H9 (cell line): Measurements from ENCODE around the gene GFM2. TPM values are rescaled to one million over a fixed set of nuclear protein-coding genes. Genes with fewer than 3 reads are reported as not detected.
A peak's percentile ranks its signal among the peaks of the same experiment; 100 is the strongest.

Experiments used
- DNase-seq: peaks from one replicate; pipeline ENCODE4 v3.0.0-alpha.2; 2017
- H2AFZ ChIP-seq: one replicate; pipeline ENCODE4 v1.6.1; 2013; ENCODE audit warnings: mild to moderate bottlenecking, low read length, control low read depth, moderate library complexity
- H2AK5ac ChIP-seq: 2 replicates; pipeline ENCODE4 v1.6.1; 2013; ENCODE audit warnings: low read length, control low read depth, mixed read lengths; ENCODE audit not compliant: insufficient read length
- H2BK120ac ChIP-seq: one replicate; pipeline ENCODE4 v1.6.1; 2013; ENCODE audit warnings: low read depth, mild to moderate bottlenecking, low read length, control low read depth, inconsistent platforms; ENCODE audit not compliant: poor library complexity, severe bottlenecking
- H2BK12ac ChIP-seq: 2 replicates; pipeline ENCODE4 v1.6.1; 2013; ENCODE audit warnings: low read length, control low read depth, mixed read lengths, low read depth; ENCODE audit not compliant: insufficient read length
- H2BK15ac ChIP-seq: 2 replicates; pipeline ENCODE4 v1.6.1; 2013; ENCODE audit warnings: low read depth, low read length, control low read depth
- H2BK20ac ChIP-seq: one replicate; pipeline ENCODE4 v1.6.1; 2013; ENCODE audit warnings: low read depth, mild to moderate bottlenecking, low read length, control low read depth, inconsistent platforms; ENCODE audit not compliant: poor library complexity, severe bottlenecking
- H2BK5ac ChIP-seq: 2 replicates; pipeline ENCODE4 v1.6.1; 2013; ENCODE audit warnings: low read length, control low read depth, mixed read lengths; ENCODE audit not compliant: insufficient read length
- H3K14ac ChIP-seq: 2 replicates; pipeline ENCODE4 v1.6.1; 2013; ENCODE audit warnings: low read length, control low read depth; ENCODE audit not compliant: insufficient read depth
- H3K18ac ChIP-seq: 2 replicates; pipeline ENCODE4 v1.6.1; 2013; ENCODE audit warnings: low read depth, mild to moderate bottlenecking, mixed read lengths, low read length, control low read depth; ENCODE audit not compliant: insufficient read length
- H3K23ac ChIP-seq: 2 replicates; pipeline ENCODE4 v1.6.1; 2013; ENCODE audit warnings: low read length, control low read depth, mixed read lengths, low read depth; ENCODE audit not compliant: insufficient read length
- H3K23me2 ChIP-seq: 2 replicates; pipeline ENCODE4 v1.6.1; 2013; ENCODE audit warnings: low read depth, mild to moderate bottlenecking, mixed read lengths, low read length, control low read depth; ENCODE audit not compliant: insufficient read length, poor library complexity, severe bottlenecking
- H3K27ac ChIP-seq: 2 replicates; pipeline ENCODE4 v1.5.1; 2013; ENCODE audit warnings: low read length, control low read depth, mixed read lengths, low read depth; ENCODE audit not compliant: insufficient read length
- H3K27me3 ChIP-seq: 2 replicates; pipeline ENCODE4 v1.6.1; 2013; ENCODE audit warnings: low read length, control low read depth, inconsistent platforms; ENCODE audit not compliant: insufficient read depth
- H3K4ac ChIP-seq: 2 replicates; pipeline ENCODE4 v1.6.1; 2013; ENCODE audit warnings: low read depth, mild to moderate bottlenecking, control low read depth, inconsistent platforms, low read length, moderate library complexity
- H3K4me1 ChIP-seq: 2 replicates; pipeline ENCODE4 v1.6.1; 2013; ENCODE audit warnings: low read length, control low read depth, inconsistent platforms; ENCODE audit not compliant: insufficient read depth
- H3K4me2 ChIP-seq: 2 replicates; pipeline ENCODE4 v1.6.1; 2013; ENCODE audit warnings: low read length, control low read depth, mixed read lengths; ENCODE audit not compliant: insufficient read length, insufficient read depth
- H3K56ac ChIP-seq: 2 replicates; pipeline ENCODE4 v1.6.1; 2013; ENCODE audit warnings: low read depth, mild to moderate bottlenecking, mixed read lengths, low read length, control low read depth; ENCODE audit not compliant: insufficient read length
- H3K79me1 ChIP-seq: 2 replicates; pipeline ENCODE4 v1.6.1; 2013; ENCODE audit warnings: low read depth, mild to moderate bottlenecking, moderate library complexity, low read length, control low read depth, inconsistent platforms; ENCODE audit not compliant: insufficient read depth, poor library complexity, severe bottlenecking
- H3K79me2 ChIP-seq: 2 replicates; pipeline ENCODE4 v1.6.1; 2013; ENCODE audit warnings: low read length, control low read depth, inconsistent platforms; ENCODE audit not compliant: insufficient read depth
- H3K9ac ChIP-seq: 2 replicates; pipeline ENCODE4 v1.6.1; 2013; ENCODE audit warnings: low read length, control low read depth, mixed read lengths; ENCODE audit not compliant: insufficient read length; ENCODE audit errors: extremely low read depth
- H3K9me3 ChIP-seq: one replicate; pipeline ENCODE4 v1.6.1; 2013; ENCODE audit warnings: low read depth, low read length, inconsistent platforms; ENCODE audit not compliant: control insufficient read depth
- H3T11ph ChIP-seq: one replicate; pipeline ENCODE4 v1.6.1; 2013; ENCODE audit warnings: mild to moderate bottlenecking, low read length, control low read depth, inconsistent platforms
- H4K20me1 ChIP-seq: one replicate; pipeline ENCODE4 v1.6.1; 2013; ENCODE audit not compliant: control insufficient read depth, insufficient read length, insufficient read depth
- H4K5ac ChIP-seq: 2 replicates; pipeline ENCODE4 v1.6.1; 2013; ENCODE audit warnings: low read depth, mild to moderate bottlenecking, mixed read lengths, low read length, control low read depth; ENCODE audit not compliant: insufficient read length
- H4K8ac ChIP-seq: replicated peaks from 2 replicates; pipeline ENCODE4 v1.6.1; 2013; ENCODE audit warnings: low read length, control low read depth, mixed read lengths, low read depth; ENCODE audit not compliant: insufficient read length
- H4K91ac ChIP-seq: 2 replicates; pipeline ENCODE4 v1.6.1; 2013; ENCODE audit warnings: low read depth, mild to moderate bottlenecking, moderate library complexity, mixed read lengths, low read length, control low read depth; ENCODE audit not compliant: insufficient read length
- H3K27ac Mint-ChIP-seq, 3 experiments: 2 replicates in 2 of 3; 3 replicates in 1 of 3; pipeline ENCODE4 v1.8.0; 2020 to 2021; ENCODE audit warnings: mixed read lengths in 3 of 3, mild to moderate bottlenecking in 1 of 3, moderate library complexity in 1 of 3
- H3K27me3 Mint-ChIP-seq: 2 replicates; pipeline ENCODE4 v1.8.0; 2021; ENCODE audit warnings: low read depth, mild to moderate bottlenecking, moderate library complexity, mixed read lengths
- H3K36me3 Mint-ChIP-seq, 3 experiments: 2 replicates in 2 of 3; 3 replicates in 1 of 3; pipeline ENCODE4 v1.8.0; 2020 to 2021; ENCODE audit warnings: low read depth in 3 of 3, mixed read lengths in 3 of 3; ENCODE audit not compliant: insufficient read depth in 1 of 3
- H3K4me1 Mint-ChIP-seq, 2 experiments: 2 replicates each; pipeline ENCODE4 v1.8.0; 2020; ENCODE audit warnings: mixed read lengths in 2 of 2
- H3K4me3 Mint-ChIP-seq, 2 experiments: 2 replicates in 1 of 2; 3 replicates in 1 of 2; pipeline ENCODE4 v1.8.0; 2020 to 2021; ENCODE audit warnings: mild to moderate bottlenecking in 2 of 2, mixed read lengths in 2 of 2, moderate library complexity in 1 of 2
- H3K9me3 Mint-ChIP-seq, 2 experiments: 2 replicates in 1 of 2; 3 replicates in 1 of 2; pipeline ENCODE4 v1.8.0; 2020; ENCODE audit warnings: mild to moderate bottlenecking in 2 of 2, mixed read lengths in 2 of 2, moderate library complexity in 1 of 2
- WGBS: extraction: QIAGEN DNeasy Blood & Tissue Kit; methylation state at CpG from one replicate; pipeline ENCODE4 v1.1.7; 2013; ENCODE audit warnings: missing lambda C conversion rate, low lambda C conversion rate, mixed read lengths; ENCODE audit not compliant: insufficient read length; ENCODE audit errors: extremely low coverage; 5-methylcytosine and 5-hydroxymethylcytosine counted together
- total RNA-seq: library from RNA; stranded (reverse); gene quantifications from 2 replicates; pipeline ENCODE4 v1.2.1, GENCODE V29; 2021
- TF ChIP-seq, protein P1 (sequence below): fragments of 200-600 bp; sonication (generic); conservative IDR thresholded peaks from 3 replicates; pipeline ENCODE4 v1.8.0; 2021; ENCODE audit warnings: antibody characterized with exemption, mild to moderate bottlenecking

Gene GFM2
- total RNA-seq, 1 experiment from 2014 or later = 30.0 TPM

GRCh38 chr5:74693191-74693590 is 73.7 kb downstream of the GFM2 start:
- H2BK5ac ChIP-seq = no peak overlapping the region
- Mint-ChIP-seq H3K36me3 (peaks cover 4 to 46% (median 22%) of the 10 kb centered on the region in 3 experiments; a peak in 6 of 7 replicates), H3K4me1 (no peaks in the 10 kb centered on the region), H3K27ac (peak overlapping the region in 1 of 3 experiments; percentile 13; a peak in 2 of 7 replicates), H3K4me3 (no peak overlapping the region), H3K27me3 (no peaks in the 10 kb centered on the region), H3K9me3 (no peaks in the 10 kb centered on the region)
- H3K23ac ChIP-seq = no peak overlapping the region
- H3K27me3 ChIP-seq = no peaks in the 10 kb centered on the region
- no peak overlapping the region for H4K5ac ChIP-seq
- WGBS = no CpG with 5 or more reads among the region's 4 CpGs
- no peak overlapping the region for H2AFZ ChIP-seq
- H3T11ph ChIP-seq = no peak overlapping the region
- no peak overlapping the region for H3K27ac ChIP-seq
- no peak overlapping the region for H2BK20ac ChIP-seq
- no peak overlapping the region for H3K18ac ChIP-seq
- no peak overlapping the region for H3K14ac ChIP-seq
- no peak for DNase-seq
- H3K79me2 ChIP-seq = no peaks in the 10 kb centered on the region
- no peak overlapping the region for H3K4me2 ChIP-seq
- H3K9me3 ChIP-seq = no peaks in the 10 kb centered on the region
- no peaks in the 10 kb centered on the region for H3K79me1 ChIP-seq
- H2BK12ac ChIP-seq = no peak overlapping the region
- no peak overlapping the region for H3K56ac ChIP-seq
- H4K91ac ChIP-seq = no peak overlapping the region
- no peaks in the 10 kb centered on the region for H3K4me1 ChIP-seq
- no peak overlapping the region for H2BK15ac ChIP-seq
- TF ChIP-seq, protein P1, sequence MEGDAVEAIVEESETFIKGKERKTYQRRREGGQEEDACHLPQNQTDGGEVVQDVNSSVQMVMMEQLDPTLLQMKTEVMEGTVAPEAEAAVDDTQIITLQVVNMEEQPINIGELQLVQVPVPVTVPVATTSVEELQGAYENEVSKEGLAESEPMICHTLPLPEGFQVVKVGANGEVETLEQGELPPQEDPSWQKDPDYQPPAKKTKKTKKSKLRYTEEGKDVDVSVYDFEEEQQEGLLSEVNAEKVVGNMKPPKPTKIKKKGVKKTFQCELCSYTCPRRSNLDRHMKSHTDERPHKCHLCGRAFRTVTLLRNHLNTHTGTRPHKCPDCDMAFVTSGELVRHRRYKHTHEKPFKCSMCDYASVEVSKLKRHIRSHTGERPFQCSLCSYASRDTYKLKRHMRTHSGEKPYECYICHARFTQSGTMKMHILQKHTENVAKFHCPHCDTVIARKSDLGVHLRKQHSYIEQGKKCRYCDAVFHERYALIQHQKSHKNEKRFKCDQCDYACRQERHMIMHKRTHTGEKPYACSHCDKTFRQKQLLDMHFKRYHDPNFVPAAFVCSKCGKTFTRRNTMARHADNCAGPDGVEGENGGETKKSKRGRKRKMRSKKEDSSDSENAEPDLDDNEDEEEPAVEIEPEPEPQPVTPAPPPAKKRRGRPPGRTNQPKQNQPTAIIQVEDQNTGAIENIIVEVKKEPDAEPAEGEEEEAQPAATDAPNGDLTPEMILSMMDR = no peak
- no peaks in the 10 kb centered on the region for H3K23me2 ChIP-seq
- H2AK5ac ChIP-seq = no peak overlapping the region
- no peak overlapping the region for H2BK120ac ChIP-seq
- no peak overlapping the region for H3K4ac ChIP-seq
- no peaks in the 10 kb centered on the region for H4K20me1 ChIP-seq
- H4K8ac ChIP-seq = no peak overlapping the region
- H3K9ac ChIP-seq = no peak overlapping the region
